HUES6 (cell line): ENCODE results near the gene BPIFA3.
"Not testable (repeated sequence)": the region's sequence is repeated elsewhere in the genome, so short reads cannot be mapped to it uniquely, and the experiment has no call there.

ENCODE experiments used
- H3K27ac ChIP-seq: 2 replicates; pipeline ENCODE4 v1.7.0; 2013; ENCODE audit warnings: low read depth, mild to moderate bottlenecking, low read length, inconsistent platforms
- H3K27me3 ChIP-seq: 2 replicates; pipeline ENCODE4 v1.6.1; 2013; ENCODE audit warnings: low read length; ENCODE audit not compliant: control insufficient read depth, insufficient read depth
- H3K36me3 ChIP-seq: 2 replicates; pipeline ENCODE4 v1.6.1; 2013; ENCODE audit warnings: low read length; ENCODE audit not compliant: control insufficient read depth, insufficient read depth
- H3K4me1 ChIP-seq: 2 replicates; pipeline ENCODE4 v1.6.1; 2013; ENCODE audit warnings: low read length; ENCODE audit not compliant: control insufficient read depth, insufficient read depth
- H3K4me3 ChIP-seq: 2 replicates; pipeline ENCODE4 v1.5.1; 2013; ENCODE audit warnings: low read depth, low read length
- H3K9ac ChIP-seq: one replicate; pipeline ENCODE4 v1.6.1; 2013; ENCODE audit warnings: mild to moderate bottlenecking, low read length
- H3K9me3 ChIP-seq: 2 replicates; pipeline ENCODE4 v1.6.1; 2013; ENCODE audit warnings: low read depth, low read length; ENCODE audit not compliant: control insufficient read depth, insufficient read depth

Gene BPIFA3

DNA sequence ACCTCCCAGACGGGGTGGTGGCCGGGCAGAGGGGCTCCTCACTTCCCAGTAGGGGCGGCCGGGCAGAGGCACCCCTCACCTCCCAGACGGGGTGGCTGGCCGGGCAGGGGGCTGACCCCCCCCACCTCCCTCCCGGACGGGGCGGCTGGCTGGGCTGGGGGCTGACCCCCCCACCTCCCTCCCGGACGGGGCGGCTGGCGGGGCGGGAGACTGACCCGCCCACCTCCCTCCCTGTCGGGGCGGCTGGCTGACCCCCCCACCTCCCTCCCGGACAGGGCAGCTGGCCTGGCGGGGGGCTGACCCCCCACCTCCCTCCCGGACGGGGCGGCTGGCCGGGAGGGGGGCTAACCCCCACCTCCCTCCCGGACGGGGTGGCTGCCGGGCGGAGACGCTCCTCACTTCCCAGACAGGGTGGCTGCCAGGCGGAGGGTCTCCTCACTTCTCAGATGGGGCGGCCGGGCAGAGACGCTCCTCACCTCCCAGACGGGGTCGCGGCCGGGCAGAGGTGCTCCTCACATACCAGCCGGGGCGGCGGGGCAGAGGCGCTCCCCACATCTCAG is 32.0 kb upstream of the BPIFA3 start:
- H3K27ac ChIP-seq, H3K4me3 ChIP-seq, H3K36me3 ChIP-seq, H3K9me3 ChIP-seq, H3K27me3 ChIP-seq, H3K4me1 ChIP-seq, H3K9ac ChIP-seq: not testable (repeated sequence)

DNA sequence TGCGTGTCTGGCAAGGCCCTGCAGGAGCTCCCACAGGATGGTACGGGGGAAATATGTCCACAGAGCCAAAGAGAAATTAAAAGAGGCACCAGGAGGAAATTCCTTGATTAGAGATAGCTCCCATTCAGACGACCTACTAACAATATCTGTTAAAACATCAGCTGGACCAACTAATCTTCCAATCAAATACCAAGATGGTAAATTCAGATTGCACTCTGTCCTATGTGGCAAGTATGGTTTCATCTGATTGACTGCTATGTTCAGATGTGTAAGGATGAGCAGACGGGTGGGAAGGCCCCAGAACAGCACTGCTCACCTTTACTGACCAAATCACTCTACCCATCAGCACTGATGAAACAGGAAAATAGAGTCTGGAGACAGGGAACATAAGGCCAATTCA is 29.7 kb upstream of the BPIFA3 start:
- Histone ChIP-seq H3K9ac (no peak overlapping the region), H3K27me3 (peaks cover 5% of the 10 kb centered on the region; the same call in 1 of the 2 replicates), H3K36me3 (no peaks in the 10 kb centered on the region), H3K9me3 (peaks cover 7% of the 10 kb centered on the region; the same call in 1 of the 2 replicates), H3K27ac (no peak overlapping the region), H3K4me3 (no peak overlapping the region), H3K4me1 (no peaks in the 10 kb centered on the region)

DNA sequence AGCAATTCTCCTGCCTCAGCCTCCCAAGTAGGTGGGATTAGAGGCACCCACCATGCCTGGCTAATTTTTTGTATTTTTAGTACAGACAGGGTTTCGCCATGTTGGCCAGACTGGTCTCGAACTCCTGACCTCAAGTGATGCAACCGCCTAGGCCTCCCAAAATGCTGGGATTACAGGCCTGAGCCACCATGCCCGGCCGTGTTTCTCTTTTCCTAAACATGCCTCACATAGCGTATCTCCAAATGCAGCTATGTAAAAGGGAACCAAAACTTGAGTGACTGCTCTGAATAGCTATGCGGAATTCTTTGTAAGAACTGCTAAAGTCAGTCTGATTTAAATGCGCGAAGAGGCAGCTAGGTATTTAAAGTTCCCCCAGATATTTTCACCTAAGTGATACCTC is 28.7 kb upstream of the BPIFA3 start:
- no peak overlapping the region for H3K27ac ChIP-seq

DNA sequence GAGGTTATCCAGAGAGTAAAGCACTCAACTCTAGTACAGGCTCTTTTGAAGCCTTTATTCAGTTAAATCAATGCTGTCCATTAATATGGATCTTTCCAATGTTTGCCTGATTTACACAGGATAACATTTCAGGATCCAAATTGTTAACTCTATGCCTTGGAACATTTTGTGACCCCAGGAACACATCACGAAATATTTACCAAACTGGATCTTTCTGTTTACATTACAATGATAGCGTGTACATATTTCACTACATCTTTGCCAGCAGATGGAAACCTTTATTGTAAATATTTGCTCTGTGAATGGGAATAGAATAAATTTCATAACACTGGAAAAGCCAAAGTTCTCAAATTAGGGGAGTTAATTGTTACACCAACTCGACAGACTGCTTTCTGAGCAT is 25.7 kb upstream of the BPIFA3 start:
- no peak overlapping the region for H3K4me3 ChIP-seq
- H3K9me3 ChIP-seq: no peaks in the 10 kb centered on the region
- peaks cover 19% of the 10 kb centered on the region; the same call in 1 of the 2 replicates for H3K27me3 ChIP-seq
- no peaks in the 10 kb centered on the region for H3K4me1 ChIP-seq
- H3K27ac ChIP-seq: no peak overlapping the region
- H3K36me3 ChIP-seq: no peaks in the 10 kb centered on the region
- H3K9ac ChIP-seq: no peak overlapping the region

More for the DNA sequence above, 28.7 kb upstream of the BPIFA3 start:
- Histone ChIP-seq H3K36me3 (no peaks in the 10 kb centered on the region), H3K9me3 (peaks cover 3% of the 10 kb centered on the region; the same call in 1 of the 2 replicates), H3K9ac (no peak overlapping the region), H3K4me3 (no peak overlapping the region), H3K4me1 (no peaks in the 10 kb centered on the region), H3K27me3 (peaks cover 11% of the 10 kb centered on the region; the same call in 1 of the 2 replicates)

DNA sequence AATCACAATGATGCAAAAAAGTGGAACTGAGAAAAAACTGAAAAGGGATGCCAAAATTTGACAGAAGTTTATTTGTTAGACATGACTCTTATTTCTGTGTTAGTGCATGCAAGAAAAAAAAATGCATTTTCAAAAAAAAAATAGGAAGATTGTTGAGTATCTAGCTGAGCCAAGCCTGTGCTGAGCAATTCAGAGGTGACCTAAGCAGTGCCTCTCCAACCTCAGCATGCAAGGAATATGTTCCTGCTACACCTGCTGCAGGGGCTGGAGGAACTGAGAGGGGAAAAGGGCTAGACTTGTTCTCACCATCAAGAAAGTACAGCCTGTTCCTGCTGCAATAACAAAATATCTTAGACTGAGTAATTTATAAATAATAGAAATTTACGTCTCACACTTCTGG is 25.2 kb upstream of the BPIFA3 start:
- Histone ChIP-seq H3K27me3 (peaks cover 19% of the 10 kb centered on the region; the same call in 1 of the 2 replicates), H3K36me3 (no peaks in the 10 kb centered on the region), H3K9ac (no peak overlapping the region), H3K9me3 (no peaks in the 10 kb centered on the region), H3K27ac (no peak overlapping the region), H3K4me3 (no peak overlapping the region), H3K4me1 (no peaks in the 10 kb centered on the region)

DNA sequence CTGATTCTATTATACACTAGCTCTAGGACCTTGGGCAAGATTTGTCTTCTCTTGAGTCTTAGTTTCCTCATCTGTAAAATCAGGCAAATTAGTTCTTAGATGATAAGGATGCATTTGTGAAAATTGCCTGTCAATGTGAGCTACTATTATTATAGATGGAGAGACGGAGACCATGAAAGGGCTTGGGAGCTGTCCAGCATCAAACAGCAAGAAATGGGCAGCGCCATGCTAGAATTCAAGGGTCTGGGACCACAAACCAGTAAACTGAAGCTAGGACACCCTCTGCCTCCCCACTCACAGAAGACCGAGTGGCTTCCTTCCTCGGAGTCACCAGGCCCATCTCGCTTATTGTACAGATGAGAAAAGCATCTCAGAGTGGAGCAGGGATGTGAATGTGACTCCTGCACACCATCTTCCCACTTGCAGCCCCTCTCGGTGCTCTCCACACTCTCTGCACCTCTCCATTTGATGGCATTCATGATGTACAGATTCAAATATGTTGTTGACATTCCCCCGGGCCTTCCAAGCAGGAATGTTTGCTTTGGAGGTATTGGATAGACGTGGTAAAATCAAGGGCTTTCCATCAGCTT is 24.1 kb upstream of the BPIFA3 start:
- no peaks in the 10 kb centered on the region for H3K36me3 ChIP-seq

DNA sequence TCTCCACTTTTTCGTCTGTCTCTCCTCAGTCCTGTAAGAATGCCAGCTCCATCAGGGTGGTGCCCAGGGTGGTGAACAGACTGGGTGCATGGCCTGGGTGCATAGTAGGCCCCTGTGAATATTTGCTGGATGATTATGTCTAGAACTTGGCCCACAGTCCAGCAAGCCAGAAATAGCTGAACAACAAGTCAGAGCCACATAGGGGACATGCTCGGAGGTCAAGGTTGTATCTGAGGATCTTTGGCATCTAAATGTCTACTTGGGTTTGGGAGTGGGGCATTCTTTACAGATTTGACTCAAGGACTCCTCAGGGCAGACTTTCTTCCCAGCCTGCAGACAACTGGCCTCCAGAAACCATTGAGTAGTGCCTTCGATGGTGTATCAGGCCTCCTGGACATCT is 18.1 kb upstream of the BPIFA3 start:
- H3K27me3 ChIP-seq: peaks cover 45% of the 10 kb centered on the region; the same call in 1 of the 2 replicates
- H3K36me3 ChIP-seq: no peaks in the 10 kb centered on the region
- no peak overlapping the region for H3K4me3 ChIP-seq
- no peak overlapping the region for H3K9ac ChIP-seq
- no peaks in the 10 kb centered on the region for H3K9me3 ChIP-seq
- H3K27ac ChIP-seq: no peak overlapping the region
- H3K4me1 ChIP-seq: no peaks in the 10 kb centered on the region

More for the DNA sequence above, 24.1 kb upstream of the BPIFA3 start:
- Histone ChIP-seq H3K4me3 (no peak overlapping the region), H3K9me3 (no peaks in the 10 kb centered on the region), H3K27ac (no peak overlapping the region), H3K9ac (no peak overlapping the region), H3K27me3 (peaks cover 23% of the 10 kb centered on the region; the same call in 1 of the 2 replicates), H3K4me1 (no peaks in the 10 kb centered on the region)

DNA sequence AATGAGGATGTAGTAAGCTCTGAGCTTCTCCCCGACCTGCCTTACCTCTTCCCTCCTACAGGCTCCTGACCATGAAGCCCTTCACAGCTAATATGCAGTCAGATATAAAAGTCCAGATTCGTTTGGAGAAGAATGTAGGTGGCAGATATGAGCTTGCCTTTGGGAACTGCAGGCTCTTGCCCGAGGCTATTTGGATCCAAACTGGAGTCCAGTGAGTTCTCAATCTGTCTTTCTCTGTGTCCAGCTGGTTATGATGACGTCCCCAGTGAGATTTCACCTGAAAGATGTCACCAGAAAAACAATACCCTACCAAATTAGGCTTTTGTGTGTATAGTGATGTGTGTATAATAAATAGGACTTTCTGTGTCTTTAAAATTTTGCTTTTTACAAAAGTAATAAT is 14.7 kb upstream of the BPIFA3 start:
- Histone ChIP-seq H3K4me1 (no peaks in the 10 kb centered on the region), H3K9me3 (no peaks in the 10 kb centered on the region), H3K27ac (no peak overlapping the region), H3K4me3 (no peak overlapping the region), H3K9ac (no peak overlapping the region), H3K27me3 (peaks cover 51% of the 10 kb centered on the region; the same call in 1 of the 2 replicates), H3K36me3 (no peaks in the 10 kb centered on the region)

DNA sequence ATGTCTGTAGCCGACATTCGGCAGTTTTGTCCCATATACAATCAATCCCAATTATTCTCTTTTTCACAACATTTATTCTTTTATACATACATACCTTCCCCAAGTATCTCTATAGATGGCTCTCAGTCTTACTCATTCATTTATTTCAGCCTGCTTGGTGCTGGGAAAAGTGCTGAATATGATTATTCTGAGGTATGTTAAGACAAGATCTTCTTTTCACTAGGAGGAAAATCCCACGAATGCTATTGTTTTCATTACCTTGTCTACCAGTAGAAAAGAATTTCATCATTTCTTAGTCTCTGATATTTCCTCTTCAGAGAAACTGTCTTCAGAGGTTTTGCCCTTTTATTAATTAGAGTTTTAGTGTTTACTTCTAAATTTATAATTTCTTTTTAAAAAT is 13.7 kb upstream of the BPIFA3 start:
- Histone ChIP-seq H3K9me3 (no peaks in the 10 kb centered on the region), H3K4me3 (no peak overlapping the region), H3K4me1 (no peaks in the 10 kb centered on the region), H3K36me3 (no peaks in the 10 kb centered on the region), H3K27me3 (peaks cover 52% of the 10 kb centered on the region; the same call in 1 of the 2 replicates), H3K9ac (no peak overlapping the region), H3K27ac (no peak overlapping the region)

DNA sequence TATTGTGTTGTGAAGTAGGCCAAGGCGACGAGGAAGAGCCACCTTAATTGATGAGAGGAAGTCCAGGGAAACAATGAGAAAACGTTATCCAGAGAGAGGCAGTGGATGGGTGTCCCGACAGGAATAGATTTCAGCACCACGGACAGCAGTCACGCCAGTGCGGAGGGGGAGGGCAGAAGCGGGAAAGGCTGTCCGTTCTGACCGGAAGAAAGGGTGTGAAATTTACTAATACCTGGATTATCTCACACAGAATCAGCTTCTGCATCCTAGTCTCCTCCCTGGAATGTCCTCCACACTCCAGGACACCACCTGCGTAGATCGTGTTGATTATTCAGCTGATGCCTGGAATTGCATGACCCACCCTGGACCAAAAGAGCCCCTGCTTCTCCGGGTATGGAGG is 7.4 kb upstream of the BPIFA3 start:
- no peak overlapping the region for H3K9ac ChIP-seq
- H3K4me3 ChIP-seq: no peak overlapping the region
- H3K9me3 ChIP-seq: no peaks in the 10 kb centered on the region
- peaks cover 51% of the 10 kb centered on the region; the same call in 1 of the 2 replicates for H3K27me3 ChIP-seq
- H3K4me1 ChIP-seq: no peaks in the 10 kb centered on the region
- no peaks in the 10 kb centered on the region for H3K36me3 ChIP-seq
- H3K27ac ChIP-seq: no peak overlapping the region

DNA sequence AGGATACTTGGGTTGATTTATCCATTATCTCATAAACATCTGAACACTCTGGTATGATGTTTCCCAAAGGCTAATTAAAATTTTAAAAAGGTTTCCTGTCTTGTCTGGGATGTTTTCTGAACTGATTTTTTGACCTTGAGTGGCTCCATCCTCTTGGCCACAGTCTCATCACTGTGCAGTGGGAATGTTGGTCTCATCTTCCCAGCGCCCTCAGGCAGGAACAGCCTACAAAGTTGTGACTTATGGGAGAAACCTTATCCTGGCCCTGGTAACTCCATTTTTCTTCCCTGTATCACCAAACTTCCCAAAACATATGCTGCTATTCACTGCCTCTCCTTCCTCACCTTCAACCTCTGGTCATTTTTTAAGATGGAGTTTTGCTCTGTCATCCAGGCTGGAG is 6.8 kb upstream of the BPIFA3 start:
- H3K27ac ChIP-seq: no peak overlapping the region
- no peaks in the 10 kb centered on the region for H3K9me3 ChIP-seq
- no peaks in the 10 kb centered on the region for H3K4me1 ChIP-seq
- H3K4me3 ChIP-seq: no peak overlapping the region
- H3K36me3 ChIP-seq: no peaks in the 10 kb centered on the region
- H3K9ac ChIP-seq: no peak overlapping the region
- H3K27me3 ChIP-seq: peaks cover 56% of the 10 kb centered on the region; the same call in 1 of the 2 replicates
